PFSK-1 (cell line): ENCODE measurements around the gene RBMS3.

Experiments used
- POLR2AphosphoS5 ChIP-seq: IDR thresholded peaks from 2 replicates; pipeline ENCODE4 v1.6.1; 2012; ENCODE audit warnings: low read depth, mild to moderate bottlenecking, control low read depth, low read length, moderate library complexity
- REST ChIP-seq, 2 experiments: IDR thresholded peaks; 2 replicates each; pipeline versions ENCODE4 v1.6.1 to v1.8.0; 2011 to 2012; ENCODE audit warnings: low read depth in 2 of 2, low read length in 2 of 2, control low read depth in 1 of 2, inconsistent platforms in 1 of 2, mild to moderate bottlenecking in 1 of 2, moderate library complexity in 1 of 2; ENCODE audit not compliant: insufficient read depth in 1 of 2

- TF ChIP-seq REST (IDR thresholded peaks at IDR 0.05; ENCODE audit: insufficient read depth in 1 of 2, low read depth in 2 of 2, low read length in 2 of 2) (no peak), POLR2AphosphoS5 (no peak)
Measured at GRCh38 chr3:29538610-29538958, 257.7 kb downstream of the RBMS3 start.
